OCI-LY1 (cell line): ENCODE data around the gene FAM151B.

Source experiments
- EZH2 ChIP-seq: fragments of 200-600 bp; sonication (generic), shearing (Covaris generic); IDR thresholded peaks from 2 replicates; pipeline ENCODE4 v1.8.0; 2017; ENCODE audit warnings: borderline replicate concordance, mixed run types, mild to moderate bottlenecking, antibody characterized with exemption, low read length, moderate library complexity, mixed read lengths
- TF ChIP-seq, protein P1 (sequence below): fragments of 200-600 bp; sonication (generic), shearing (Covaris generic); IDR thresholded peaks from 2 replicates; pipeline ENCODE4 v1.5.1; 2017; ENCODE audit warnings: mild to moderate bottlenecking, antibody characterized with exemption, low read length, moderate library complexity, mixed read lengths

DNA sequence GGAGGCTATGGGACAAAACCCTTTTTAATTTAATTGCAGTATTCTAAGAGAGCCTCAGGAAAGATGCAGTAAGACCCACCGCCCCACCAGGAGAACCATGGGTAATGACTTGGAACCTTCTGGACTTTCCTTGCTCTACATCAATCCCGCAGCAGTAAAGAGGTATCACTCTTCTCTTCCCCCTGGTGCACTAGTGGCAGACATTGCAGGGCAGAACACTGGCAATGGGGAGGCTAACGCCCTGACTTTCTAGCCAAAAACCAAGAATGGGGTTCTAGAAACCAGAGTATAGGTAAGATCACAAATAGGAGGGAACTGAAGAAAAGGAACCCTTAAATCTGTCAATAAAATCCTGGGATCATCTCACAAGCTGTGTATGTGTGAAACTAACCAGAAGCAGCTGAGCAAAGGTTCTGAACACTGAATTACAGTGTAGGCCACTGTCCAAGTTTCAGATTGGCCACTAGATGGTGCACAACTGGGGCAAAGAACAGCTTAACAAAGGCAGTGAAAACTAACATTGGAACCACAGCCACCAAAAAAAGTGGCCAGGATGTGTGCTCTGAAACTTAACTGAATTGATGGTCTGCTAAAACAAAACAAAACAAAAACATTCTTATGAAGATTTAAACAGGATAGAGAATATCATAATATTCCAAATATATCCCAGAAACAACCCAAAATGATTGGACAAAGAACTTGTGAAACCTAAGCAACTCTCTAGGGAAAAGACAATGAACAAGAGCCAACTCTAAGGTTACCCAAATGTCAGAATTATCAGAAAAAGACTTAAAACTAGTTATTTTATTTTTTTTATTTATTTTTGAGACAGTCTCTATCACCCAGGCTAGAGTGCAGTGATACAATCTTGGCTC, 6.6 kb upstream of the FAM151B start:
- TF ChIP-seq, protein P1, sequence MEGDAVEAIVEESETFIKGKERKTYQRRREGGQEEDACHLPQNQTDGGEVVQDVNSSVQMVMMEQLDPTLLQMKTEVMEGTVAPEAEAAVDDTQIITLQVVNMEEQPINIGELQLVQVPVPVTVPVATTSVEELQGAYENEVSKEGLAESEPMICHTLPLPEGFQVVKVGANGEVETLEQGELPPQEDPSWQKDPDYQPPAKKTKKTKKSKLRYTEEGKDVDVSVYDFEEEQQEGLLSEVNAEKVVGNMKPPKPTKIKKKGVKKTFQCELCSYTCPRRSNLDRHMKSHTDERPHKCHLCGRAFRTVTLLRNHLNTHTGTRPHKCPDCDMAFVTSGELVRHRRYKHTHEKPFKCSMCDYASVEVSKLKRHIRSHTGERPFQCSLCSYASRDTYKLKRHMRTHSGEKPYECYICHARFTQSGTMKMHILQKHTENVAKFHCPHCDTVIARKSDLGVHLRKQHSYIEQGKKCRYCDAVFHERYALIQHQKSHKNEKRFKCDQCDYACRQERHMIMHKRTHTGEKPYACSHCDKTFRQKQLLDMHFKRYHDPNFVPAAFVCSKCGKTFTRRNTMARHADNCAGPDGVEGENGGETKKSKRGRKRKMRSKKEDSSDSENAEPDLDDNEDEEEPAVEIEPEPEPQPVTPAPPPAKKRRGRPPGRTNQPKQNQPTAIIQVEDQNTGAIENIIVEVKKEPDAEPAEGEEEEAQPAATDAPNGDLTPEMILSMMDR, result peak; percentile 87
- no peak for TF ChIP-seq EZH2
